Raji (cell line): ENCODE data around the gene DOP1B.

Experiments used
- POLR2A ChIP-seq: IDR thresholded peaks from 2 replicates; pipeline ENCODE4 v1.6.1; 2011; ENCODE audit warnings: low read depth, low read length, control low read depth; ENCODE audit not compliant: insufficient read depth

DOP1B gene

DNA sequence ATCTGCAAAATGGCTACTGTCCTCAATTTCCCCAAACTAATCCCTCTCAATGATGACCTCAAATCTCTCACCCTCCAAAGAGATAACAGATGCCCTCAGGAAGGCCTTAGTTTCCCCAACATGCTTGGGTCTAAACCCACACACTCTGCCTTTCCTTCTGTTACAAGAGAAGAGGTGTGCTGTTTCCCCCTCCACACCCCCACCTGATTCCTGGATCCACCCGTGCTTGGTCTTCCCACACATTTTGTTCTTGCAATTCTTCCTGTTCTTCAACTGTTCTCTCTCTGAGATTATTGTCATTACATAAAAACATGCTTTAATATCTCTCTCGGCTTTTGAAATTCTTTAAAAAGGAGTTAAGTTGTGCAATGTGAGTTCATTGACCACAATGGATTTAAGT lies 27.4 kb upstream of the DOP1B start:
- TF ChIP-seq POLR2A = no peak

- no peak for TF ChIP-seq POLR2A
Measured at GRCh38 chr21:36132696-36133095, 23.9 kb upstream of the DOP1B start.

- TF ChIP-seq POLR2A = no peak
Measured at GRCh38 chr21:36134803-36135390, 21.7 kb upstream of the DOP1B start, which contains the start of gene CBR3. Gene CBR3 (plus strand): TSS chr21:36135079. CDS start chr21:36135193, 114 bp downstream.

- TF ChIP-seq POLR2A = no peak
Measured at GRCh38 chr21:36135391-36136102, 21.1 kb upstream of the DOP1B start.

DNA sequence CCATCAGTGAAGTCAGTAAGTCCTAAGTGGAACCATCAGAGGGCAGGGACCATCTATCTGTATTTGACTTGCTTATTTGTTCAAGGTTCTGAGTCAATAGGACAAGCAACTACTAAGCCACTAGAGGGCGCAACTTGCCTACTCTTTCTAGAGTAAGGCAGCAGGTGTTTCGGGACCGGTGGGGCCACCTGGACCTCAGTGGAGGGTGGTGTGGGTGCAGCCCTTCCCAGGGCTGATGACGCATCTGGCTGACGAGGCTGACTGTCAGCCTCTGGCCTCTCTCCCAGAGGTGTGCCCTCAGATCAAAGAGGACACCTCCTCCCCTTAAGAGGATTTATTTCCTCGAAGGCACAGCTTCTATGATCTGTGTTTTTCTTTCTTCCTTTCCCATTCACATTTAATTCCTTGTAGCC lies 15.1 kb upstream of the DOP1B start:
- TF ChIP-seq POLR2A = no peak

DNA sequence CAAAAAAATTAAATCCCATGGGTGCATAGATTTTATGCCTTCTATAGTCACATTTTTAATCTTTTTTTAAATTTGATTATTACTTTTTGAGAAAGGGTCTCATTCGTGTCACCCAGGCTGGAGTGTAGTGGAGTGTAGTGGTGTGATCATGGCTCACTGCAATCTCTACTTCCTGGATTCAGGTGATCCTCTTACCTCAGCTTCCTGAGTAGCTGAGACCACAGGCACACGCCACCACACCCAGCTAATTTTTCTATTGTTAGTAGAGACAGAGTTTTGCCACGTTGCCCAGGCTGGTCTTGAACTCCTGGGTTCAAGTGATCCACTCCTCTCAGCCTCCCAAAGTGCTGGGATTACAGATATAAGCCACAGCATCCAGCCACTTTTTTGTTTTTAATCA lies 11.4 kb upstream of the DOP1B start:
- no peak for TF ChIP-seq POLR2A

- TF ChIP-seq POLR2A = no peak
Measured at GRCh38 chr21:36147911-36148310, 8.7 kb upstream of the DOP1B start.

DNA sequence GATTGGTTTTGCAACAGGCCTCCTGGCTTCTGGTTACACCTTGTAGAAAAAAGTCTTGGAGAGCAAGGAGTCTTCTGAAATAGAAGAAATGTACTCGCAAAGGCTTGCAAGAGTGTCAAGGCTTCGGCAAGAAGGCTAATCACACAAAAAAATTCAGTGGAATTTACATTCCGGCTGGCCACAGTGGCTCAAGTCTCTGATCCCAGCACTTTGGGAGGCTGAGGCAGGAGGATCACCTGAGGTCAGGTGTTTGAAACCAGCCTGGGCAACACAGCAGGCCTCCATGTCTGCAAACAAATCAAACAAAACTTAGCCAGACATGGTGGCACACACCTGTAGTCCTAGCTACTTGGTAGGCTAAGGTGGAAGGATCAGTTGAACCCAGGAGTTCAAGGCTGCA lies 7.7 kb upstream of the DOP1B start:
- no peak for TF ChIP-seq POLR2A

- peak; percentile 52 for TF ChIP-seq POLR2A
Measured at GRCh38 chr21:36149788-36150711, 6.6 kb upstream of the DOP1B start.

DNA sequence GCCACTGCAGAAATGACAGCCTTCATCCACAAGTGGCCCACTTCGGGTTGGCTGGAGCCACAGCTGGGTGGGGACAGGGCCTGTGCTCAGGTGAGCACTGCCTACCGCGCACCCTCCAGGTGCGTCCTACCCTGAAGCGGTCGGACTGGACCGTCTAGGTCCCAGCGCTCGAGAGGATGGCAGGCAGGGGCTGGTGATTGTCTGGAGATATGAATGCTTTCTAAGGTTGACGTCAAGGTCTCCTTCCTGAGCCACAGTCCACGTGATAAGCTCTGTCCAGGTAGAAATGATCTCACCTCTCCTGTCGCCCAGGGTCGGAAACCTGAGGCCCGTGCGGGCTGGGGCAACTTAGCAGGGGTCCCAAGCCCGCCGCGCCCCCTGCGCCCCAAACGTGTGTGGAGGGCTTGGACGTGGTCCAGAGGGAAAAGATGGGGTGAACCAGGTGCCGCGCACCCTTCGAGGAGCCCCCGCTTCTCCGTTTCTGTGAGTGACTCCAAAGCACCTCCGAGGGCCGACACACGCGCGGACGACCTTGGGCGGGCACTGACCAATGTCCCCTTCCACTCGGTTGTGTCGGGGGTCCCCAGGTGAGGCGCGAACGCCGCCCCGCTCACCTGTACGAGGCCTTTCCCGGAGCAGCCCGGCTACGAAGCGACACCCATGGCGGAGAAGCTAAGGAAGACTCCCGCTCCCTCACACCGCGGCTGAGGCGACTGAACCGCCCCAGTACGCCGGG lies 853 bp upstream of the DOP1B start:
- peak; percentile 16; the same call in 1 of the 2 replicates for TF ChIP-seq POLR2A

DNA sequence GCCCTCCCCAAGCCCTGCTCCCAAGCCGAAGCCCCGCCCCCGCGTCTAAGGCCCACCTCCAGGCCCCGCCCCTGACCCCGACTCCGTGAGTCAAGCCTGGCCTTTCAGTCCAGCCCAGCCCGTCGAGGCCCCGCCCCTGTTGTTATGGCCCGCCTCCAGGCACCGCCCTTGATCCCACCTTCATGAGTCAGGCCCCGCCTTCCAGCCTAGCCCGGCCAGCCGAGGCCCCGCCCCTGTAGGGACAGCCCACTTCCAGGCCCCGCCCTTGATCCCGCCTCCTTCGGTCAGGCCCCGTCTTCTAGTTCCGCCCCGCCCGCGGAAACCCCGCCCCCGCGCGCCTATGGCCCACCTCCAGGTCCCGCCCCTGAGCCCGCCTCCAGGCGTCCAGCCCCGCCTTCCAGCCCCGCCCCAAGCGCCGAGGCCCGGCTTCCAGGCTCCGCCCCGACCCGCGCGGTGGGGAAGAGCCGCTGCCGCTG lies 247 bp upstream of the DOP1B start:
- TF ChIP-seq POLR2A = no peak

- TF ChIP-seq POLR2A = no peak
Measured at GRCh38 chr21:36159356-36159921, 2.8 kb downstream of the DOP1B start.

- TF ChIP-seq POLR2A = no peak
Measured at GRCh38 chr21:36160850-36161178, 4.2 kb downstream of the DOP1B start.

DNA sequence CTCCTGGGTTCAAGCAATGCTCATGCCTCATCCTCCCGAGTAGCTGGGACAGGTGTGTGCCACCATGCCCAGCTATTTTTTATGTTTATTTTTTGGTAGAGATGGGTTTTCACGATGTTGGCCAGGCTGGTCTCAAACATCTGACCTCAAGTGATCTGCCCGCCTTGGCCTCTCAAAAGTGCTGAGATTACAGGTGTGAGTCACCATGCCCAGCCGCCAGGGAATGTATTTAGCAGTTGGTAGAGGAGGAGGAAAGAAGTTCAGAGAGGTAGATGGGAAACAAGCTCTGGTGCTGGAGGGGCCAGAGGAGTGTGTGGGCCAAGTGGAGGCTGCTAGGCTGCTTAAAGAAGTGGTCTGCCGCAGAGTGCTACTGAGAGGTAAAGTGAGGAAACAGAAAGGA lies 6.0 kb downstream of the DOP1B start:
- TF ChIP-seq POLR2A = no peak

- no peak for TF ChIP-seq POLR2A
Measured at GRCh38 chr21:36163750-36164741, 7.4 kb downstream of the DOP1B start.
